PFSK-1 (cell line): Measurements from ENCODE around the gene AP1B1.

Experiments
- FOXP2 ChIP-seq: optimal IDR thresholded peaks from 2 replicates; pipeline ENCODE3; 2011; ENCODE audit warnings: borderline replicate concordance, control low read depth, inconsistent platforms; ENCODE audit not compliant: insufficient read depth; ENCODE audit errors: extremely low read length, extremely low read depth
- POLR2AphosphoS5 ChIP-seq: IDR thresholded peaks from 2 replicates; pipeline ENCODE4 v1.6.1; 2012; ENCODE audit warnings: low read depth, mild to moderate bottlenecking, control low read depth, low read length, moderate library complexity
- REST ChIP-seq, 2 experiments: IDR thresholded peaks; 2 replicates each; pipeline versions ENCODE4 v1.6.1 to v1.8.0; 2011 to 2012; ENCODE audit warnings: low read depth in 2 of 2, low read length in 2 of 2, control low read depth in 1 of 2, inconsistent platforms in 1 of 2, mild to moderate bottlenecking in 1 of 2, moderate library complexity in 1 of 2; ENCODE audit not compliant: insufficient read depth in 1 of 2
- SIN3A ChIP-seq: IDR thresholded peaks from 2 replicates; pipeline ENCODE4 v1.6.1; 2012; ENCODE audit warnings: mild to moderate bottlenecking, low read length, moderate library complexity, borderline replicate concordance; ENCODE audit not compliant: insufficient read depth
- TAF1 ChIP-seq: IDR thresholded peaks from 2 replicates; pipeline ENCODE4 v1.6.1; 2012; ENCODE audit warnings: low read length, control low read depth, borderline replicate concordance; ENCODE audit not compliant: insufficient read depth

The AP1B1 gene

DNA sequence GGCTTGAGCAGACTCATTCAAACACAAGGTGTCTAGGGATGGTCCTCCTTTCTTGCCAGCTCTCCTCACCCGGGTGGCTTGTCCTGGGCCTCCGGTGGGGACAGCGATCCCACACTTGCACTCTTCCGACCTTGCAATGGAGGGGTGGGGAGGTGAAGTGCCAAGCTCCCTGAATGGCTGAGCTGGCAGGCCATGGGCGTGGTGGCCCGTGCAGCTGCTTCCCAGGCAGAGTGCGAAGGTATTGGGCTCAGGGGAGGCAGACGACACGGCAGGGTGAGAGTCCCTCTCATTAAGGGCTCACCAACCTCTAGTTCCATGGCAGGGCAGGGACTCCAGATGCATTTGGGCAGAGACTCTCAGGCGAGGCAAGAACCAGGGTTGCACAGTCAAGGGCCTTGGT, 61.9 kb downstream of the AP1B1 start:
- TF ChIP-seq TAF1 (no peak), POLR2AphosphoS5 (no peak), SIN3A (no peak), REST (IDR thresholded peaks at IDR 0.05; ENCODE audit: insufficient read depth in 1 of 2, low read depth in 2 of 2, low read length in 2 of 2) (no peak), FOXP2 (no peak)

DNA sequence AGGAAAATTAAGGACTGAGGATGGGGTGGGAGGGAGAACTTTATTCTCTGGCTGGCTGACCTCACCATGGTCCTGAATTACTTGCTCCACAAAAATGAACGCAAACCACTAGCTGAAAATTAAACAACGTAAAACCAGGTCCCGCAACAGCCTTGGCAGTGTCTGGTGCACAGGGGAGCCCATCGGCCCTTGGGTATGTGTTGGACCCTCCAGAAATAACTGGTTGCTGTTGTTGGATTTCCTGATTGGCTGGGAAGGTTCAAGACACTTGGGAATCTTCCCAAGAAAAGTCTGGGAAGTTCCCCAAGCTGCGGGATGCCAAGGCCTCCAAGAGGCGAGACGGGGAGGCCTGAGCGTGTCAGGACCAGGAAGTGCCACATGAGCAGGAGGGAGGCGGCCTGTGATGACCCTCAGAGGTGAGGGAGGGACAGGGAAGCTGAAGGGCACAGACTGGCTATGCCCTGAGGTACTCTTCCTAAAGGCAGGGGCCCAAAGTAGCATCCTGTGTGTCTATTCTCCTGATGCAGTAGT, 62.5 kb downstream of the AP1B1 start:
- no peak for TF ChIP-seq SIN3A
- TF ChIP-seq FOXP2, result no peak
- TF ChIP-seq TAF1, result no peak
- no peak for TF ChIP-seq POLR2AphosphoS5
- no peak for TF ChIP-seq REST (IDR thresholded peaks at IDR 0.05; ENCODE audit: insufficient read depth in 1 of 2, low read depth in 2 of 2, low read length in 2 of 2)

GRCh38 chr22:29325356-29325755, 63.0 kb downstream of the AP1B1 start:
- TF ChIP-seq SIN3A (no peak), FOXP2 (no peak), REST (IDR thresholded peaks at IDR 0.05; ENCODE audit: insufficient read depth in 1 of 2, low read depth in 2 of 2, low read length in 2 of 2) (no peak), TAF1 (no peak), POLR2AphosphoS5 (no peak)

DNA sequence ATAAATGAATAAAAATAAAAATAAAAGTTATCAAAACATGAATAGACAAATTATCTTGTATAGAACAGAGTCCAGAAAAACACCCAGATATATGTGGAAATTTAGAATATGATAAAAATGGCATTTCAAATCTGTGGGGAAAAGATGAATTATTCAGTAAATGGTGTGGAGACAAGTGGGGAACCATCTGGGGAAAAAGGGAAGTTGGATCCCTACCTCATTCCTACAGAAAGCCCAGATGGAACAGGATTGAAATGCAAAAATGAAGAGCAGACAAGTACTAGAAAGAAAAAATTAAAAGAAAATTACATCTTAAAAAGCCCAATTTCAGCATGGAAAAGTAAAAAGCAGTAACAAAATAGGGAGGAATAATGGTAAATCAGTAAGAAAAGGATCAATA, 64.7 kb downstream of the AP1B1 start:
- TF ChIP-seq FOXP2, result no peak
- no peak for TF ChIP-seq POLR2AphosphoS5
- TF ChIP-seq TAF1, result no peak
- no peak for TF ChIP-seq SIN3A
- no peak for TF ChIP-seq REST (IDR thresholded peaks at IDR 0.05; ENCODE audit: insufficient read depth in 1 of 2, low read depth in 2 of 2, low read length in 2 of 2)

DNA sequence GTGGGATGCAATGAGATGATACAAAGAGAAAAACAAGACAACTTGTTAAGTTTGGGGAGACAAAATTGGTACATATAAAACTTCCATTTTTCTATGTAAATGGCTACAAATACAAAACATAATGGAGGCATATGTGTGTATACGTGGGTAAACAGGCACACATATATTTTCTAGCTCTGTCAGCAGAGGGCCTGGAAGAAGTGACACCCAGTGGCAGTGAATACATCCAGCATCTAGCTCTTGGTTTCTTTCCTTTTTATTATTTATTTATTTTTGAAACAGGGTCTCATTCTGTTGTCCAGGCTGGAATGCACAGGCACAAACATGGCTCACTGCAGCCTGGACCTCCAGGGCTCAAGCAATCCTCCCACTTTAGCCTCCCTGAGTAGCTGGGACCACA, 67.8 kb downstream of the AP1B1 start:
- TF ChIP-seq REST (IDR thresholded peaks at IDR 0.05; ENCODE audit: insufficient read depth in 1 of 2, low read depth in 2 of 2, low read length in 2 of 2) (no peak), TAF1 (no peak), FOXP2 (no peak), POLR2AphosphoS5 (no peak)
